CD4-positive, alpha-beta T cell treated with Interleukin-17A for 1 hour (primary cell): Measurements from ENCODE around the gene PPP1R13B.

Experiments used
- DNase-seq: peaks from one replicate; pipeline ENCODE4 v3.0.0-alpha.2; 2020

The PPP1R13B gene

GRCh38 chr14:103880348-103881267, 33.2 kb upstream of the PPP1R13B start:
- peak; percentile 15 for DNase-seq

- DNase-seq = no peak
These were observed 32.4 kb upstream of the PPP1R13B start for GRCh38 chr14:103879570-103880347.

DNA sequence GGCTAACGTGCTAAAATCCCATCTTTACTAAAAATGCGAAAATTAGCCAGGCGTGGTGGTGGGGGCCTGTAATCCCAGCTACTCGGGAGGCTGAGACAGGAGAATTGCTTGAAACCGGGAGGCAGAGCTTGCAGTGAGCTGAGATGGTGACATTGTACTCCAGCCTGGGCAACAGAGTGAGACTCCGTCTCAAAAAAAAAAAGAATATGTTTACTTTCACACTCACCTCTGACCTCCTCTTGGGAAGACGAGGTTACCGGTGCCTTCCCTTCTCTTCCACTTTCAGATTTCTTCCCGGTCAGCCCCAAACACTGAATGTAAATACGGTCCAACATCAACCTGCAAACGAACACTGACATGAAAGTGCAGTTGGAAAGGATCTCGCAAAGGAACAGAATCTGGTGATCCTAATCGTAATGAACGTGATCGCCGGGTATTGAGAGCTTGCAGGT, 31.8 kb upstream of the PPP1R13B start:
- DNase-seq = no peak

- DNase-seq = no peak
These were observed 30.8 kb upstream of the PPP1R13B start for GRCh38 chr14:103878180-103878579.

DNA sequence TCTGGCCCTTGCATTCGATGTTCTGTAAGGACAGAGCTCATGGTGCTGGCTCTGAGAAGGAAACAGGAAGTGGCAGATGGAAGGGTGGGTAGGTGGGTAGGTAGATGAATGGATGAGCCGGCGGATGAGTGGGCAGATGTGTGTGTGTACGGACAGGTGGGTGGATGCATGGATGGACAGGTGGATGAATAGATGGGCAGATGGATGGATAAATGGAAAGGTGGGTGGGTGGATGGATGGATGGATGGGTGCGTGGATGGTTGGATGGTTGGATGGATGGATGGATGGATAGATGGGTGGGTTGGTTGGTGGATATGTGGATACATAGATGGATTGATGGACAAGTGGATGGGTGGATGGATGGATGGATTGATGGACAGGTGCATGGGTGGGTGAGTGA, 27.6 kb upstream of the PPP1R13B start:
- no peak for DNase-seq

- peak; percentile 38 for DNase-seq
These were observed 25.2 kb upstream of the PPP1R13B start for GRCh38 chr14:103872481-103873113.

DNA sequence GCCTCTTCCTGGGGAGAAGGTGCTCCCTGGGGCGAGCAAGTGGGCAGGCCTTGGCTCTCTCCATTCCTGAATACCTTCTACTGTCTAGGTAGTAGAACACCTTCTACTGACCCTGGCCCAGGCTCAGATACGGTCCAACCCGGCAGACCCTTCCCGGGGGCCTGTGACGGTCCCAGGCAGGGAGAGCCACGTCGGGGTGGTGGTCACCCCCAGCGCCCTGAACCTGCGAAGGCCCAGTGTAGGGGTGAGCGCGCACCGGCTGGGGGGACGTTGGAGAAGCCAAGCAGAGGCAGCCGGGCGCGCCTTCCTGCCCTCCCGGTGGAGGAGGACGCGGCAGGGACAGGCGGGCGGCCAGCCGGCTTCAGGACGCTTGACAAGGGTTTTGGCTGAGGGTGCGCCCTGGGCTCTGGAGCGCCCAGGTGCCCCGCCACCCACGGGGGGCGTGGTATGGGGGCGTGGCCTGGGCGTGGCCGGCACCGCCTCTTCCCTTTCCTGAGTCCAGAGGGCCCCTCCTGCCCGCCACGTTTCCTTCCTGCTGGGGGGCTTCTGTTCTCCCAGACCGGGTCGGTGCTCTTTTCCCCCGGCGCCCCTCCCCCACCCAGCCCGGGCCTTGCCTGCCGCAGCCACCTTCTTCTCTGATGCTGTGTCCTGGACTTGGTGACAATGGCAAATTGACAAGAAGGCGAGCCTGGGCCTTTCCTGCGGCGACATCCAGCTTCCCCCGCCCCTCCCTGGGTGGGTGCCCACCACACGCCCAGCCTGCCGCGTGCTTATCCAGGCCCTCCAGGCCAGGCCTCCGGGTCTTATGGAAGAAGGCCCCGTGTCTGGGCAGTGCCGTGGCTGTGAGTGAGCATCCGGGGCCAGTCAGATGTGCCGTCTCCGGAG, 24.5 kb upstream of the PPP1R13B start:
- peak; percentile 73 for DNase-seq

DNA sequence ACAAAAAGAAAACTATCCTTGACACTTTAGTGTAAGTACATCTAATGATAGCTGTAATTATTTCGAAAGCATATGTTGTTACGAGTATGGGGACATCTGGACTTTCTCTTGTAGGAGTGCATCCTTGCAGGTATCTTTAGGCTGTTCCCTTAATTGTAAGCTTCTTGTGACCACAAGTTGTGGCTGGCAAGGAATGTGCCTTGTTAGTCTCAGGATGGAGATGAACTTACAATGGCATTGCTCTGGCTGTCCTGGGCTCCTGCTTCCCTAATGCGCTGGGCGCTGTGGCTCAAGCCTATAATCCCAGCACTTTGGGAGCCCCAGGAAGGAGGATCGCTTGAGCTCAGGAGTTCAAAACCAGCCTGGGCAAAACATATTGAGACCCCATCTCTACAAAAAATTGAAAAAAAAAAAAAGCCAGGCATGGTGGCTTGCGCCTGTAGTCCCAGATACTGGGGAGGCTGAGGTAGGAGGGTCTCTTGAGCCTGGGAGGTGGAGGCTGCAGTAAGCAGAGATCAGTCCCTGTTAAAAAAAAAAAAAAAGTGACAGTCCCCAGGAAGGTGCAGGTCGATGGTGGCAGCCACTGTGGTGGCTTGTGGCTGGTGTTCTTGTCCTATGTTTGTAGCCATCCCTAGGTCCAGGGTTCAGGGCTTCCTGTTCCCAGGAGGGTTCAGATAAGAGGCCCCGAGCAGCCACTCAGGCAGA, 23.7 kb upstream of the PPP1R13B start:
- no peak for DNase-seq

GRCh38 chr14:103870144-103870876, 22.9 kb upstream of the PPP1R13B start:
- DNase-seq = no peak

- no peak for DNase-seq
These were observed 22.2 kb upstream of the PPP1R13B start for GRCh38 chr14:103869406-103870143.

DNA sequence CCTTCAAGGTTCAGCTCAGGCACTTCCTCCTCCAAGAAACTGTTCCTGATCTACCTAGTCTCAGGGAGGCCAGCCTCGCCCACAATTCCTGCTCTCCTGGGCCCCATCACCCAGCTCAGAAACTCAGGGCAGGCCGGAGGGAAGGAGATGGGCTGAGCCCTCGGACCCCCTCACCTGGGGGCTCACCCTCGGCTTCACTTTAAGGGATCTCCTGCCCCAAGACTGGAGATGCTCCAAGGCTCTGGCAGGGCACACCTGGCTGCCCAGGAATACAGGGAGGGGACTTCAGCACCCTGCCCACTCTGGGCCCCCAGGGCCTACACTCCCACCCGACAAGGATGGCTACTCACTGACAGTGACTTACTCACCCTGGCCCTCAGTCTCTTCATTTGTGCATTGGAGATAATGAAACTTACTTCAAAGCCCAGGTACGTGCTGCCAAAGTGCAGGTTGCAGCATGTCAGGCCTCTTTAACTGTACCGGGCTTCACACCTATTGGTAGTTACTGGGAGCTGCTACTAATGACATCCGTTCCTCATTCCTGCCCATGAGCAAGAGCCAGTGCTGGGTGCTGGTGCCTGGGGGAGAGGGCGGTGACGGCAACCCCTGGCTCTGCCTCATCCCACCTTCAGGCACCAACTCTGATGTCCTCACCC, 21.0 kb upstream of the PPP1R13B start:
- no peak for DNase-seq

DNA sequence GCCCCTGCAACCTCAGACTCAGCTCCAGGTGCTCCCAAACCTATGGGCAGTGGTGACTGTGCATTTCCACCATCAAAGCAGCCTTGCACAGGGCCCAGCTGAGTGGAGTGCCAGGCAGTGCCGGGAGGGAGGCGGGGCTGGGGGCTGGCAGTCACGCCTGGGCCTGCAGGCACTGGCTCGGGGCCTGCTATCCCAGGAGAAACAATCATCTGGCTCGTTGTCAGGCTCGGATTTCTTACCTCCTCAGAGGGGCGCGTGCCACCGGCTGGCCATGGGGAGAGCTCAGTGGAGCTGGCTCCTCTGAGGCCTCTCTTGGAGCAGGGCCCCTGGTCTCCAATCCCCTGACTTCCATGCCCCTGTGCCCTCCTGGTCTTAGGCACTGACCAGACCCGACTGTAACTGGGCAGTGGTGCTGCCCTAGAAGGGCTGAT, 20.2 kb upstream of the PPP1R13B start:
- DNase-seq = no peak

GRCh38 chr14:103867020-103867419, 19.6 kb upstream of the PPP1R13B start:
- no peak for DNase-seq

DNA sequence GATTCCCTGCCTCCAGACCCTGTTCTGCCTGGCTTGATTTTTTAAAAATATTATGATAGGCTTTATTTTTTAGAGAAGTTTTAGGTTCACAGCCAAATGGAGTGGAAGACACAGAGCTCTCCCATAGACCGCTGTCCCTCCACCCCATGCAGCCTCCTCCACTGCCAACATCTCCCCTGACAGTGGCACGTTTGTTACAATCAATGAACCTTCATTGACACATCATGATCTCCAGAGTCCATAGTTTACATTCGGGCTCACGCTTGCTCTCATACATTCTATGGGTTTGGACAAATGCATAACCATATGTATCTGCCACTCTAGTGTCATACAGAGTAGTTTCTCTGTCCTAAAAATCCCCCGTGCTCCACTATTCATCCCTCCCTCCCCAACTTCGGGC, 15.9 kb upstream of the PPP1R13B start:
- DNase-seq = no peak

DNA sequence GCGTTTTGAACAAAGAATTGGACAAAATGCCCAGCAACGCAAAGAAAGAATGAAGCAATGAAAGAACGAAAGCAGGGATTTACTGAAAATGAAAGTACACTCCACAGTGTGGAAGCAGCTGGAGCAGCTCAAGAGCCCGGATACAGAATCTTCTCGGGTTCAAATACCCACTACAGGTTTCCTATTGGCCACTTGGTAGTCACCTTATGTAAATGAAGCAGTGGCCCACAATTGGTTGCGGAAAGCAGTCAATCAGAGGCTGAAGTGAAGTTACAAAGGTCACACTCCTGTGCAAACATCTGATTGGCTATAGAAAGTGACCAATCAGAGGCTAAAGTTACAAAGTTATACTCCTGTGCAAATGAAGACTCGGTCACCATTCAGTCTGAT, 15.0 kb upstream of the PPP1R13B start:
- DNase-seq = no peak

DNA sequence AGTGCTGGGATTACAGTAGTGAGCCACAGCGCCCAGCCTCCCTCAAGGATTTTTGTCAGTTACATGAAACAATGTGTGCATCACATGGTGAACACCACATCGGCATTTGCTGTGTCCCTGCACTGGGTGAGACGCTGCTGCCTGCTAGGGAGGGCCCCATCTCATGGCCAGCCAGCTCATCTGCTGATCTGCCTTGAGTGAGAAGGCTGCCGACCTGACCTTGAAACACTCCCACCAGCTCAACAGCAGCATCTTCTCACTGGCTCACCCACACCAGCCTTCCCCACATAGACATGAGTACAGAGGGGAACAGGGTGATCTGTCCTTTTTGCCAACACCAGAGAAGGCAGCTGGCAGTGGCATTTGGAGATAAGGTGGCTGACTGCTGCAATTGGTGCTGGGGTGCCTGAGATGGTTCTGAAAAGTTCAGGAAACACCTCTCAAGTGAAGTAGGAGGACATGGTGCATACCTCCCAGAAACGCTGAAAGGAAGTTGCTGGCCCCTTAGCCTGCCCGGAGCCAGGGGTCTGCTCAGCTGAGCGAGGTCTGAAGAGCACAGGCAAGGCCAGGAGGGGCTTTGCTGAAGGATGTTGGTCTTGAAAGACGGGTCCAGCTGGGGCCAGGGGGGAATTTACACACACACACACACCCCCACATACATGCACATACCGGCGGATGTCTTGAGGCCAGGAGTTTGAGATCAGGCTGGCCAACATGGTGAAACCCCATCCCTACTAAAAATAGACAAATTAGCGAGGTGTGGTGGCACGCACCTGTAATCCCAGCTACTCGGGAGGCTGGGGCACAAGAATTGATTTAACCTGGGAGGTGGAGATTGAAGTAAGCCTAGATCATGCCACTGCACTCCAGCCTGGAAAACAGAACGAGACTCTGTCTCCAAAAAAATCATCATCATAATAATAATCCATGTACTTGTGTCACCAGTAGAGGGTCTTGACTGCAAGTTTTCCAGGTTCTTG, 14.3 kb upstream of the PPP1R13B start:
- DNase-seq = no peak

- DNase-seq = no peak
These were observed 12.2 kb upstream of the PPP1R13B start for GRCh38 chr14:103859416-103860202.
